ENCODE measurements around the gene PTRH1.

Gene PTRH1

GRCh38 chr9:127664678-127665507 is 50.6 kb downstream of the PTRH1 start:
- no peaks in the 10 kb centered on the region for H3K9me3 ChIP-seq (ENCODE audit: insufficient read depth, low read depth, low read length)
- H3K36me3 ChIP-seq (ENCODE audit: insufficient read depth, low read depth, low read length) = peaks cover 34% of the 10 kb centered on the region
- no peak overlapping the region for H3K27ac ChIP-seq (ENCODE audit: low read length)
- no peaks in the 10 kb centered on the region for H3K27me3 ChIP-seq (ENCODE audit: insufficient read depth, low read length)
- H3K4me1 ChIP-seq (ENCODE audit: insufficient read depth, low read length) = no peaks in the 10 kb centered on the region
- no peak overlapping the region for H3K9ac ChIP-seq (ENCODE audit: low read depth, low read length)
- H3K4me3 ChIP-seq (ENCODE audit: low read length) = no peak overlapping the region

- no peak overlapping the region for H3K9ac ChIP-seq (ENCODE audit: low read depth, low read length)
- no peaks in the 10 kb centered on the region for H3K9me3 ChIP-seq (ENCODE audit: insufficient read depth, low read depth, low read length)
- no peaks in the 10 kb centered on the region for H3K4me1 ChIP-seq (ENCODE audit: insufficient read depth, low read length)
- no peak overlapping the region for H3K4me3 ChIP-seq (ENCODE audit: low read length)
- H3K36me3 ChIP-seq (ENCODE audit: insufficient read depth, low read depth, low read length) = peaks cover 37% of the 10 kb centered on the region
- no peak overlapping the region for H3K27ac ChIP-seq (ENCODE audit: low read length)
- no peaks in the 10 kb centered on the region for H3K27me3 ChIP-seq (ENCODE audit: insufficient read depth, low read length)
Observed at GRCh38 chr9:127664324-127664677, 51.2 kb downstream of the PTRH1 start.

Data from iPS-20b (cell line).